Measurements from ENCODE around the gene COL8A1.

GRCh38 chr3:99702953-99703943, 64.9 kb downstream of the COL8A1 start:
- TF ChIP-seq POLR2A (IDR thresholded peaks at IDR 0.05; ENCODE audit: low read depth, low read length), result no peak
- TF ChIP-seq TAF1 (IDR thresholded peaks at IDR 0.05; ENCODE audit: low read depth, low read length), result no peak
- TF ChIP-seq POLR2AphosphoS5 (IDR thresholded peaks at IDR 0.05; ENCODE audit: low read depth, low read length), result no peak
- no peak for TF ChIP-seq SPI1 (IDR thresholded peaks at IDR 0.05; ENCODE audit: low read depth, low read length)
- TF ChIP-seq POU2F2 (IDR thresholded peaks at IDR 0.05; ENCODE audit: low read depth, low read length), result no peak
- no peak for TF ChIP-seq PAX5 (IDR thresholded peaks at IDR 0.05; ENCODE audit: insufficient read depth, low read length, severe bottlenecking)
